Endothelial cell of umbilical vein (primary cell): ENCODE data around the gene SCGN. TPM values are rescaled to one million over a fixed set of nuclear protein-coding genes. Genes with fewer than 3 reads are reported as not detected.

Source experiments
- BruUV-seq: library from RNA; stranded (reverse); fragments of 400-500 nt; replicated peaks from 2 replicates; lab custom pipeline; 2021; lab: Mats Ljungman, UMichigan
- CTCF ChIA-PET: fragments of 300-600, 350-600 bp; sonication (Branson Sonifier 250); formaldehyde crosslinking; loops from one replicate; lab custom pipeline; 2021; ENCODE audit warnings: antibody characterized with exemption, inconsistent platforms; lab: Charles Lee
- POLR2A ChIA-PET: fragments of 300-600, 350-600 bp; sonication (Branson Sonifier 250); formaldehyde crosslinking; loops from one replicate; lab custom pipeline; 2021; ENCODE audit warnings: antibody characterized with exemption, inconsistent platforms; lab: Charles Lee
- DNase-seq: peaks from one replicate; pipeline ENCODE4 v3.0.0-alpha.2; 2011; ENCODE audit warnings: low read depth, low spot score
- FAIRE-seq: peaks from 2 replicates; lab custom pipeline; 2011; peaks lifted over from hg19 to GRCh38; lab: Jason Lieb, UNC
- H2AFZ ChIP-seq: 2 replicates; pipeline ENCODE4 v1.6.0; 2012; ENCODE audit warnings: low read depth, low read length, control low read depth, inconsistent platforms
- H3K27ac ChIP-seq: 2 replicates; pipeline ENCODE4 v1.5.1; 2011; ENCODE audit warnings: low read depth, mild to moderate bottlenecking, control low read depth, low read length, moderate library complexity; ENCODE audit not compliant: insufficient read depth
- H3K27me3 ChIP-seq, 2 experiments: 2 replicates each; pipeline versions ENCODE4 v1.6.0 to v1.6.1; 2011; ENCODE audit warnings: low read length in 2 of 2, mixed read lengths in 1 of 2; ENCODE audit not compliant: control insufficient read depth in 2 of 2, insufficient read depth in 2 of 2
- H3K36me3 ChIP-seq, 2 experiments: 2 replicates in 1 of 2; 3 replicates in 1 of 2; pipeline ENCODE4 v1.5.1; 2011; ENCODE audit warnings: low read length in 2 of 2, mild to moderate bottlenecking in 1 of 2, moderate library complexity in 1 of 2; ENCODE audit not compliant: control insufficient read depth in 2 of 2, insufficient read depth in 2 of 2; ENCODE audit errors: extremely low read depth in 1 of 2
- H3K4me1 ChIP-seq: 3 replicates; pipeline ENCODE4 v1.5.1; 2011; ENCODE audit warnings: mild to moderate bottlenecking, low read length; ENCODE audit not compliant: control insufficient read depth, insufficient read depth; ENCODE audit errors: extremely low read depth
- H3K4me2 ChIP-seq: 2 replicates; pipeline ENCODE4 v1.6.1; 2011; ENCODE audit warnings: low read length, control low read depth, mixed read lengths; ENCODE audit not compliant: insufficient read depth
- H3K4me3 ChIP-seq, 3 experiments: fragments of 200-600 bp in 1 of 3; sonication (generic), shearing (Covaris generic) in 1 of 3; replicated peaks in 1 of 3; 2 replicates each; pipeline ENCODE4 v1.5.1; 2011 to 2016; ENCODE audit warnings: control low read depth in 3 of 3, low read length in 3 of 3, mild to moderate bottlenecking in 2 of 3, inconsistent platforms in 1 of 3, low read depth in 1 of 3, moderate library complexity in 1 of 3; ENCODE audit not compliant: insufficient read depth in 1 of 3
- H3K79me2 ChIP-seq: 2 replicates; pipeline ENCODE4 v1.6.0; 2012; ENCODE audit warnings: low read length, inconsistent platforms; ENCODE audit not compliant: control insufficient read depth, insufficient read depth
- H3K9ac ChIP-seq: replicated peaks from 2 replicates; pipeline ENCODE3; 2011; ENCODE audit warnings: low read length, control low read depth; ENCODE audit not compliant: insufficient read depth; ENCODE audit errors: extremely low read depth
- H3K9me1 ChIP-seq: replicated peaks from 3 replicates; pipeline ENCODE4 v1.6.0; 2011; ENCODE audit warnings: mild to moderate bottlenecking, low read length; ENCODE audit not compliant: control insufficient read depth, insufficient read depth; ENCODE audit errors: extremely low read depth
- H3K9me3 ChIP-seq: replicated peaks from 2 replicates; pipeline ENCODE4 v1.5.1; 2012; ENCODE audit warnings: low read length, inconsistent platforms; ENCODE audit not compliant: control insufficient read depth, insufficient read depth
- H4K20me1 ChIP-seq: replicated peaks from 2 replicates; pipeline ENCODE3; 2011; ENCODE audit warnings: mild to moderate bottlenecking, low read length; ENCODE audit not compliant: control insufficient read depth, insufficient read depth; ENCODE audit errors: extremely low read depth
- CTCF ChIP-seq, 2 donors: IDR thresholded peaks; 1 replicate in 1 of 2; 2 replicates in 1 of 2; pipeline ENCODE4 v1.5.1; 2011; ENCODE audit warnings: low read length in 2 of 2, mild to moderate bottlenecking in 2 of 2, moderate library complexity in 2 of 2, control low read depth in 1 of 2, inconsistent platforms in 1 of 2, low read depth in 1 of 2; ENCODE audit not compliant: insufficient read depth in 1 of 2; ENCODE audit errors: extremely low read depth in 1 of 2
- EZH2 ChIP-seq: IDR thresholded peaks from 2 replicates; pipeline ENCODE4 v1.6.1; 2012; ENCODE audit warnings: borderline replicate concordance, low read depth, mild to moderate bottlenecking, moderate library complexity, low read length, inconsistent platforms; ENCODE audit not compliant: severe bottlenecking
- FOS ChIP-seq: IDR thresholded peaks from 2 replicates; pipeline ENCODE4 v1.6.1; 2011; ENCODE audit warnings: mild to moderate bottlenecking, low read length, moderate library complexity, borderline replicate concordance; ENCODE audit not compliant: insufficient read depth
- GATA2 ChIP-seq: IDR thresholded peaks from 2 replicates; pipeline ENCODE4 v1.7.0; 2011; ENCODE audit warnings: low read depth, mild to moderate bottlenecking, moderate library complexity, mixed read lengths, low read length; ENCODE audit not compliant: insufficient read length, insufficient read depth
- JUN ChIP-seq: IDR thresholded peaks from 2 replicates; pipeline ENCODE4 v1.6.1; 2011; ENCODE audit warnings: borderline replicate concordance, low read depth; ENCODE audit not compliant: insufficient read length, insufficient read depth
- MYC ChIP-seq: IDR thresholded peaks from one replicate; pipeline ENCODE4 v1.6.1; 2011; ENCODE audit warnings: mild to moderate bottlenecking, low read depth, low read length
- POLR2A ChIP-seq: IDR thresholded peaks from 2 replicates; pipeline ENCODE4 v1.6.1; 2012; ENCODE audit warnings: low read depth, mild to moderate bottlenecking, control low read depth, low read length
- dilution Hi-C: fragments of 300-500 bp; cut with MboI; formaldehyde crosslinking; loops from one replicate; pipeline ENCODE4 v1.15.0; 2019; ENCODE audit warnings: low sequenced_read_pairs; ENCODE audit not compliant: extremely low pct_ligation_motif_present
- intact Hi-C: fragments of 100-400 bp; cut with micrococcal nuclease; formaldehyde crosslinking; loops from one replicate; pipeline ENCODE4 v1.10.0; 2022
- polyA plus RNA-seq, 4 experiments: library from polyadenylated mRNA; depleted of rRNA in 3 of 4; stranded (reverse) in 3 of 4; unstranded in 1 of 4; fragments of >200 nt; gene quantifications; 2 replicates each; pipeline versions ENCODE4 v1.2.1 to v1.2.3, GENCODE V29; 2011 to 2012; ENCODE audit warnings: missing spikeins in 1 of 4
- total RNA-seq: library from RNA; stranded (reverse); gene quantifications from 2 replicates; pipeline ENCODE4 v1.2.3, GENCODE V29; 2021

Gene SCGN
- total and polyA plus RNA-seq, 2 donors (not counting 3 experiments of a cell fraction or from before 2014, with no cell fraction given) = not detected

- H3K9me3 ChIP-seq = no peaks in the 10 kb centered on the region
- no peaks in the 10 kb centered on the region for H3K79me2 ChIP-seq
- no peak overlapping the region for H3K27ac ChIP-seq
- FAIRE-seq = no peak
- no peaks in the 10 kb centered on the region for H3K9me1 ChIP-seq
- H4K20me1 ChIP-seq = no peaks in the 10 kb centered on the region
- dilution Hi-C loops = no loop called here
- H3K27me3 ChIP-seq = no peaks in the 10 kb centered on the region
- TF ChIP-seq JUN (no peak), CTCF (IDR thresholded peaks at IDR 0.05; ENCODE audit: extremely low read depth in 1 of 2, insufficient read depth in 1 of 2, low read depth in 1 of 2, low read length in 2 of 2) (no peak), POLR2A (no peak), GATA2 (no peak), EZH2 (no peak), FOS (no peak), MYC (no peak)
- no TSS peak for BruUV-seq
- no peaks in the 10 kb centered on the region for H3K36me3 ChIP-seq
- H3K4me2 ChIP-seq = no peak overlapping the region
- intact Hi-C loops = loop anchor here (10.0 kb wide), 1 partner anchor 435 kb away; the partner anchor contains the start of gene CARMIL1
- POLR2A ChIA-PET = no interaction called here
- DNase-seq = no peak
- no peak overlapping the region for H3K9ac ChIP-seq
- H2AFZ ChIP-seq = no peak overlapping the region
- CTCF ChIA-PET = interaction anchor here (4.3 kb wide), 1 partner anchor 9 kb away, joined by 39 read pairs; no protein-coding TSS in a partner anchor
- no peak overlapping the region for H3K4me3 ChIP-seq
- H3K4me1 ChIP-seq = peaks cover 17% of the 10 kb centered on the region
These were observed 58.3 kb downstream of the SCGN start for GRCh38 chr6:25710287-25710686.
